B cell (primary cell): ENCODE data around the gene TUT7. TPM values are rescaled to one million over a fixed set of nuclear protein-coding genes. Genes with fewer than 3 reads are reported as not detected.

ENCODE experiments used
- polyA plus RNA-seq: library from polyadenylated mRNA; depleted of rRNA; stranded (reverse); fragments of >200 nt; gene quantifications from 2 replicates; pipeline ENCODE4 v1.2.3, GENCODE V29; 2012
- small RNA-seq: library from RNA; depleted of rRNA; stranded (forward); fragments of <200 nt; gene quantifications from one replicate; pipeline ENCODE3, GENCODE V24; 2012; ENCODE audit warnings: low replicate concordance, low read depth; ENCODE audit not compliant: insufficient read length
- total RNA-seq, 2 donors: library from RNA; stranded (reverse); fragments of 120-200 nt in 1 of 2; gene quantifications; 1 replicate in 1 of 2; 2 replicates in 1 of 2; pipeline versions ENCODE4 v1.2.3 to v1.2.4, GENCODE V29; 2013 to 2022

The TUT7 gene
- total and polyA plus RNA-seq, 2 donors (not counting 1 experiment from before 2014, with no cell fraction given), result 18.3 to 70.7 TPM

Small RNA genes lying within 50 kb of the gene (small RNA-seq; reads per million reads assigned to genes)
- not detected for gene RN7SKP264

Other genes starting within 250 kb of the TUT7 start
- 0.67 and 0.70 TPM in 2 replicates for gene C9orf153, start 94.8 kb downstream of the TUT7 start, total RNA-seq
- gene C9orf153, start 94.8 kb downstream of the TUT7 start, polyA plus RNA-seq, result not detected in 2 replicates
- gene ISCA1, start 71.9 kb downstream of the TUT7 start, total RNA-seq, result 29.4 and 32.7 TPM in 2 replicates
- gene ISCA1, start 71.9 kb downstream of the TUT7 start, polyA plus RNA-seq, result 17.8 and 40.7 TPM in 2 replicates